Amniotic stem cell (primary cell): ENCODE data around the gene SCN8A.

Experiments used
- DNase-seq: peaks from one replicate; lab custom pipeline; 2025; lab: John Stamatoyannopoulos, UW

The SCN8A gene

GRCh38 chr12:51834411-51834810 lies 243.4 kb downstream of the SCN8A start:
- DNase-seq: no peak

GRCh38 chr12:51836041-51836826 lies 245.2 kb downstream of the SCN8A start:
- no peak for DNase-seq

- DNase-seq: no peak
These were observed 245.8 kb downstream of the SCN8A start for GRCh38 chr12:51836827-51837173.

- no peak for DNase-seq
These were observed 246.3 kb downstream of the SCN8A start for GRCh38 chr12:51837286-51837685.

GRCh38 chr12:51838036-51838435 lies 247.0 kb downstream of the SCN8A start:
- DNase-seq: no peak

- DNase-seq: no peak
These were observed 247.7 kb downstream of the SCN8A start for GRCh38 chr12:51838762-51839161.

GRCh38 chr12:51839310-51839947 lies 248.4 kb downstream of the SCN8A start:
- no peak for DNase-seq

- DNase-seq: no peak
These were observed 249.9 kb downstream of the SCN8A start for GRCh38 chr12:51840966-51841365.

GRCh38 chr12:51841727-51842126 lies 250.7 kb downstream of the SCN8A start:
- no peak for DNase-seq

- no peak for DNase-seq
These were observed 253.8 kb downstream of the SCN8A start for GRCh38 chr12:51844854-51845253.

- no peak for DNase-seq
These were observed 254.4 kb downstream of the SCN8A start for GRCh38 chr12:51845482-51845881.

- DNase-seq: no peak
These were observed 255.2 kb downstream of the SCN8A start for GRCh38 chr12:51846271-51846691.

GRCh38 chr12:51846911-51847642 lies 256.0 kb downstream of the SCN8A start:
- no peak for DNase-seq

- DNase-seq: no peak
These were observed 256.8 kb downstream of the SCN8A start for GRCh38 chr12:51847643-51848325.

GRCh38 chr12:51848326-51848727 lies 257.3 kb downstream of the SCN8A start, which contains the start of gene FIGNL2:
FIGNL2 (minus strand) TSS chr12:51848718; CDS start chr12:51822413, 26,305 bp downstream.
- DNase-seq: no peak

GRCh38 chr12:51848841-51849735 lies 258.1 kb downstream of the SCN8A start:
- DNase-seq: no peak

- DNase-seq: no peak
These were observed 259.3 kb downstream of the SCN8A start for GRCh38 chr12:51850081-51850964.

- DNase-seq: no peak
These were observed 259.9 kb downstream of the SCN8A start for GRCh38 chr12:51850965-51851299.

GRCh38 chr12:51851413-51852124 lies 260.5 kb downstream of the SCN8A start:
- DNase-seq: no peak
